Neuronal stem cell (in vitro differentiated cells): Measurements from ENCODE around the gene TMEM236.

Experiments used
- DNase-seq: peaks from one replicate; pipeline ENCODE4 v3.0.0-alpha.2; 2013; ENCODE audit warnings: low spot score
- H2AFZ ChIP-seq: one replicate; pipeline ENCODE4 v1.6.1; 2013; ENCODE audit warnings: mild to moderate bottlenecking, low read length, inconsistent platforms
- H2AK5ac ChIP-seq: 2 replicates; pipeline ENCODE4 v1.6.1; 2013; ENCODE audit warnings: low read depth, mild to moderate bottlenecking, inconsistent platforms, low read length, moderate library complexity, mixed read lengths
- H2BK120ac ChIP-seq: 2 replicates; pipeline ENCODE4 v1.6.1; 2013; ENCODE audit warnings: low read depth, mild to moderate bottlenecking, inconsistent platforms, low read length, moderate library complexity, mixed read lengths
- H2BK12ac ChIP-seq: one replicate; pipeline ENCODE4 v1.6.1; 2013; ENCODE audit warnings: low read length, inconsistent platforms
- H2BK15ac ChIP-seq: 2 replicates; pipeline ENCODE4 v1.6.1; 2013; ENCODE audit warnings: mild to moderate bottlenecking, low read length, inconsistent platforms, mixed read lengths
- H2BK5ac ChIP-seq: one replicate; pipeline ENCODE4 v1.6.1; 2013; ENCODE audit warnings: inconsistent platforms, mild to moderate bottlenecking, low read length, moderate library complexity
- H3K14ac ChIP-seq: one replicate; pipeline ENCODE4 v1.6.1; 2013; ENCODE audit warnings: low read length, inconsistent platforms
- H3K18ac ChIP-seq: 2 replicates; pipeline ENCODE4 v1.6.1; 2013; ENCODE audit warnings: low read length, inconsistent platforms
- H3K23ac ChIP-seq: 2 replicates; pipeline ENCODE4 v1.6.1; 2013; ENCODE audit warnings: low read depth, mild to moderate bottlenecking, mixed read lengths, low read length, inconsistent platforms; ENCODE audit not compliant: poor library complexity
- H3K27ac ChIP-seq: replicated peaks from 3 replicates; pipeline ENCODE4 v1.5.1; 2013; ENCODE audit warnings: low read length, inconsistent platforms
- H3K27me3 ChIP-seq, 3 experiments: 2 replicates each; pipeline ENCODE4 v1.6.1; 2013; ENCODE audit warnings: low read length in 3 of 3, mild to moderate bottlenecking in 2 of 3, inconsistent platforms in 1 of 3, low read depth in 1 of 3, mixed read lengths in 1 of 3, moderate library complexity in 1 of 3; ENCODE audit not compliant: control insufficient read depth in 3 of 3, insufficient read depth in 3 of 3
- H3K36me3 ChIP-seq, 2 donors: replicated peaks in 1 of 2; 2 replicates each; pipeline ENCODE4 v1.6.1; 2013; ENCODE audit warnings: low read length in 2 of 2; ENCODE audit not compliant: control insufficient read depth in 2 of 2, insufficient read depth in 2 of 2
- H3K4ac ChIP-seq: 2 replicates; pipeline ENCODE4 v1.6.1; 2013; ENCODE audit warnings: inconsistent platforms, mild to moderate bottlenecking, low read length, moderate library complexity
- H3K4me1 ChIP-seq, 2 donors: 1 replicate in 1 of 2; 2 replicates in 1 of 2; pipeline ENCODE4 v1.6.1; 2013; ENCODE audit warnings: low read length in 2 of 2, low read depth in 1 of 2; ENCODE audit not compliant: control insufficient read depth in 2 of 2, insufficient read depth in 1 of 2
- H3K4me2 ChIP-seq: one replicate; pipeline ENCODE4 v1.6.1; 2013; ENCODE audit warnings: mild to moderate bottlenecking, low read length, inconsistent platforms; ENCODE audit not compliant: insufficient read depth, poor library complexity, severe bottlenecking
- H3K4me3 ChIP-seq, 2 donors: 2 replicates each; pipeline ENCODE4 v1.5.1; 2013; ENCODE audit warnings: low read length in 2 of 2, mild to moderate bottlenecking in 2 of 2, inconsistent platforms in 1 of 2, moderate library complexity in 1 of 2
- H3K79me1 ChIP-seq: one replicate; pipeline ENCODE4 v1.6.1; 2013; ENCODE audit warnings: low read depth, mild to moderate bottlenecking, inconsistent platforms, low read length, moderate library complexity
- H3K9ac ChIP-seq: one replicate; pipeline ENCODE4 v1.6.1; 2013; ENCODE audit warnings: mild to moderate bottlenecking, low read depth, low read length, inconsistent platforms; ENCODE audit not compliant: poor library complexity
- H3K9me3 ChIP-seq, 2 donors: replicated peaks in 1 of 2; 2 replicates each; pipeline versions ENCODE3 to v1.6.1; 2013; ENCODE audit warnings: low read length in 2 of 2, mild to moderate bottlenecking in 2 of 2, inconsistent platforms in 1 of 2, low read depth in 1 of 2, mixed read lengths in 1 of 2, moderate library complexity in 1 of 2; ENCODE audit not compliant: control insufficient read depth in 2 of 2, insufficient read depth in 1 of 2
- H4K8ac ChIP-seq: one replicate; pipeline ENCODE4 v1.6.1; 2013; ENCODE audit warnings: low read depth, mild to moderate bottlenecking, inconsistent platforms, low read length, moderate library complexity
- H4K91ac ChIP-seq: one replicate; pipeline ENCODE4 v1.6.1; 2013; ENCODE audit warnings: low read length, low read depth, mild to moderate bottlenecking, inconsistent platforms; ENCODE audit not compliant: poor library complexity
- WGBS, 2 donors: extraction: QIAGEN DNeasy Blood & Tissue Kit; methylation state at CpG; one replicate each; pipeline ENCODE4 v1.1.7; 2013; ENCODE audit warnings: missing lambda C conversion rate in 2 of 2, mixed read lengths in 1 of 2; ENCODE audit not compliant: insufficient read length in 2 of 2, insufficient replicate concordance in 1 of 2; ENCODE audit errors: extremely low coverage in 2 of 2; 5-methylcytosine and 5-hydroxymethylcytosine counted together

Gene TMEM236

DNA sequence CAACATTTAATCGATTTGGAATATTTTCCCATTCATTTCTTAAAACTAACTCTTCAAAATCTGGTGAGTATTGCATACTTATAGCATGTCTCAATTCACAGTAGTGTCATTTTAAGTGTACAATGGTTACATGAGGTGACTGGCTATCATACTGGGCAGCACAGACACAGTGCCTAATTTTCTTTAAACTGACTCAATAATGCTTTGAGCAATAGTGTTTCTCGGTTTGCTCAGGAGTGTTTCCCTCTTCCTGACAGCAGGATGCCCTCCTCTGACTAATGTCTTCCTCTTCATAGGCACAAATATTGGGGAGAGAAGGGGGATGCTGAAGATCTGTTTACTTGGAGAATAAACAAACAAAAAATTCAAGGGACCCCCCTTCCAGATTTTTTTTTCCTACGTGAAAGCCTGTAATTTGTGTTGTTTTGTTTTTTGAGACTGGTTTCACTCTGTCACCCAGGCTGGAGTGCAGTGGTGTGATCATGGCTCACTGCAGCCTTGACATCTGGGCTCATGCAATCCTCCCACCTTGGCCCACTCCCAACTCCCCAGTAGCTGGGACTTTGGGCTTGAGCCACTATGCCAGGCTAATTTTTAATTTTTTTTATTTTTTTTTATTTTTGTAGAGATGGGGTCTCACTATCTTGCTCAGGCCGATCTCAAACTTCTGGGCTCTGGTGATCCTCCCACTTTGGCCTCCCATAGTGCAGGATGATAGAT is 59.3 kb downstream of the TMEM236 start:
- Histone ChIP-seq H3K4ac (no peak overlapping the region), H3K27ac (no peak overlapping the region), H4K8ac (no peak overlapping the region), H3K14ac (no peak overlapping the region), H3K36me3 (no peaks in the 10 kb centered on the region), H3K23ac (no peak overlapping the region), H3K9me3 (no peaks in the 10 kb centered on the region), H3K27me3 (no peaks in the 10 kb centered on the region), H2AFZ (no peak overlapping the region), H2AK5ac (no peak overlapping the region), H3K79me1 (no peaks in the 10 kb centered on the region), H2BK120ac (no peak overlapping the region), H2BK5ac (no peak overlapping the region), H3K4me2 (no peak overlapping the region), H2BK15ac (no peak overlapping the region), H4K91ac (no peak overlapping the region), H3K4me3 (no peak overlapping the region), H3K4me1 (peaks cover 0 to 6% of the 10 kb centered on the region in 2 donors), H2BK12ac (no peak overlapping the region), H3K9ac (no peak overlapping the region), H3K18ac (no peak overlapping the region)
- no CpG with 5 or more reads among the region's 4 CpGs for WGBS, 2 donors
- DNase-seq, result no peak

DNA sequence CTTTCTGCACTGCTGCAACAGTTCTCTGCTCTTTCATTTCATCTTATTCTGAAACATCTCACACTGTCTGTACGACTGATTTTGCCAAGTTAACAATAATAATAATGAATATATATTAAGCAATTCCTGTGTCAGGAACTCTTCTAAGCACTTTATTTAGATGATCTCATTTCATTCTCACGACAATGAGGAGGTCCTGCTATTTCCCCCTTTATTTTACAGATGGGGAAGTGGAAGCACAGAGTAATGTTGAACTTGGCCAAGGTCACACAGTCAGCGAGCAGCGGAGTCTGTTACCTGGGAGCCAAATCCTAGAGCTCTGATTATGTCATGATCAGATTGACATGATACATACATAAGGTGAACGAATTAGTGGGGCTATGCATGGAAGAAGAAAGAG is 63.0 kb downstream of the TMEM236 start:
- Histone ChIP-seq H3K4ac (no peak overlapping the region), H3K27ac (no peak overlapping the region), H3K23ac (no peak overlapping the region), H2BK15ac (no peak overlapping the region), H3K27me3 (no peaks in the 10 kb centered on the region), H2BK120ac (no peak overlapping the region), H3K14ac (no peak overlapping the region), H2AK5ac (no peak overlapping the region), H2BK5ac (no peak overlapping the region), H4K8ac (no peak overlapping the region), H3K79me1 (no peaks in the 10 kb centered on the region), H3K4me3 (no peak overlapping the region), H2BK12ac (no peak overlapping the region), H3K4me2 (no peak overlapping the region), H3K9ac (no peak overlapping the region), H2AFZ (no peak overlapping the region), H3K18ac (no peak overlapping the region), H3K36me3 (no peaks in the 10 kb centered on the region), H3K4me1 (no peaks in the 10 kb centered on the region), H3K9me3 (no peaks in the 10 kb centered on the region), H4K91ac (no peak overlapping the region)
- DNase-seq, result no peak
- no CpG with 5 or more reads among the region's 5 CpGs for WGBS, 2 donors

DNA sequence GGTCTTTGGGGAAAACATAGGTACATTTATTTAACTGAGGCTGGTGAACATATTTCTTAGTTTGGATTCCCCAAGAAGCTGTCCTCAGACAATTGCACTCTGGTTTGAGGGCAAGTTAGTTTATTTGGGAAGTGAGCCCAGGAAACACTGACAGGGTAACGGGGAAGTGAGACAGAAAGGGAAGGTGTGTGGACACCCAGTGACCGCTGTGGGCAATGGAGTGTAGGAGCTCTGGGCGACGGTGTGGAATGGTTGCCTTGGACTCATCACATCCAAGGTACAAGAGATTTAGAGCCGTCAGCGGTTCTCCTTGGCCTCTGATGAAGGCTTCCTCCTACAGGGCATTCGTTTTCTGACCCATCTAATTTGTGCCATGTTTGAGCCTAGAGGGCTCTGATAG is 64.2 kb downstream of the TMEM236 start:
- Histone ChIP-seq H2AK5ac (no peak overlapping the region), H3K23ac (no peak overlapping the region), H2BK5ac (no peak overlapping the region), H2BK120ac (no peak overlapping the region), H3K4ac (no peak overlapping the region), H4K91ac (no peak overlapping the region), H2AFZ (no peak overlapping the region), H4K8ac (no peak overlapping the region), H3K79me1 (no peaks in the 10 kb centered on the region), H2BK15ac (no peak overlapping the region), H3K9ac (no peak overlapping the region), H3K4me3 (no peak overlapping the region), H3K14ac (no peak overlapping the region), H3K9me3 (no peaks in the 10 kb centered on the region), H3K27ac (no peak overlapping the region), H2BK12ac (no peak overlapping the region), H3K27me3 (no peaks in the 10 kb centered on the region), H3K4me1 (no peaks in the 10 kb centered on the region), H3K4me2 (no peak overlapping the region), H3K18ac (no peak overlapping the region), H3K36me3 (no peaks in the 10 kb centered on the region)
- WGBS, 2 donors, result no CpG with 5 or more reads among the region's 7 CpGs
- DNase-seq, result no peak

DNA sequence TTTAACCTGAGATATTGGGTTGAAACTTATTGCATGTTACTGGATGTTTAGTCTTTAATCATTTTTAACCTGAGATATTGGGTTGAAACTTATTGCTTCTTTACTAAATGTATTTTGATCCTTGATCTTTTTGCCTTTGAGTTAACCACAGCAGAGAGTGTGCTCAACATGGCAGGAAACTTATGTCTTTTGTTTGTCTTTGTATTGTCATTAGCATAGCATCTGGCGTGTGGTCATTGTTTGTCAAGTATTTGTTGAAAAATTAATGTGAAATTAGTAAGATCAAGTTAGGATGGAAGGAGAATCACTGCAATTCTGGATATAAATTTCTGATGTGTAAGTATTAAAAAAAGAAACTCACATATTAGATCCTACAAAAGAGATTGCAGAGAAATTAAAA is 65.3 kb downstream of the TMEM236 start:
- Histone ChIP-seq H3K23ac (no peak overlapping the region), H3K9me3 (no peaks in the 10 kb centered on the region), H3K36me3 (no peaks in the 10 kb centered on the region), H3K27me3 (no peaks in the 10 kb centered on the region), H3K9ac (no peak overlapping the region), H4K8ac (no peak overlapping the region), H3K14ac (no peak overlapping the region), H4K91ac (no peak overlapping the region), H3K4me1 (no peaks in the 10 kb centered on the region), H2AK5ac (no peak overlapping the region), H3K79me1 (no peaks in the 10 kb centered on the region), H2BK12ac (no peak overlapping the region), H3K4me3 (no peak overlapping the region), H2BK120ac (no peak overlapping the region), H2BK15ac (no peak overlapping the region), H3K18ac (no peak overlapping the region), H3K27ac (no peak overlapping the region), H2BK5ac (no peak overlapping the region), H3K4me2 (no peak overlapping the region), H2AFZ (no peak overlapping the region), H3K4ac (no peak overlapping the region)
- WGBS, 2 donors, result no CpG with 5 or more reads among the region's 1 CpG
- DNase-seq, result no peak
